Ovary (tissue), 3 donors: ENCODE data around the gene OR51B4.

Experiments used
- POLR2A ChIP-seq: fragments of 450-650 bp; IDR thresholded peaks from one replicate; pipeline ENCODE4 v1.6.1; 2017; ENCODE audit warnings: antibody characterized with exemption, mild to moderate bottlenecking, moderate library complexity
- TF ChIP-seq, protein P1 (sequence below), 3 donors: fragments of 450-650 bp in 2 of 3; fragments of 200-600 bp in 1 of 3; IDR thresholded peaks; one replicate each; pipeline versions ENCODE4 v1.5.1 to v1.8.0; 2016 to 2022; ENCODE audit warnings: antibody characterized with exemption in 3 of 3, mild to moderate bottlenecking in 1 of 3
- donor health status: DM: no; HTN: no; CAD: no.

- TF ChIP-seq, protein P1, sequence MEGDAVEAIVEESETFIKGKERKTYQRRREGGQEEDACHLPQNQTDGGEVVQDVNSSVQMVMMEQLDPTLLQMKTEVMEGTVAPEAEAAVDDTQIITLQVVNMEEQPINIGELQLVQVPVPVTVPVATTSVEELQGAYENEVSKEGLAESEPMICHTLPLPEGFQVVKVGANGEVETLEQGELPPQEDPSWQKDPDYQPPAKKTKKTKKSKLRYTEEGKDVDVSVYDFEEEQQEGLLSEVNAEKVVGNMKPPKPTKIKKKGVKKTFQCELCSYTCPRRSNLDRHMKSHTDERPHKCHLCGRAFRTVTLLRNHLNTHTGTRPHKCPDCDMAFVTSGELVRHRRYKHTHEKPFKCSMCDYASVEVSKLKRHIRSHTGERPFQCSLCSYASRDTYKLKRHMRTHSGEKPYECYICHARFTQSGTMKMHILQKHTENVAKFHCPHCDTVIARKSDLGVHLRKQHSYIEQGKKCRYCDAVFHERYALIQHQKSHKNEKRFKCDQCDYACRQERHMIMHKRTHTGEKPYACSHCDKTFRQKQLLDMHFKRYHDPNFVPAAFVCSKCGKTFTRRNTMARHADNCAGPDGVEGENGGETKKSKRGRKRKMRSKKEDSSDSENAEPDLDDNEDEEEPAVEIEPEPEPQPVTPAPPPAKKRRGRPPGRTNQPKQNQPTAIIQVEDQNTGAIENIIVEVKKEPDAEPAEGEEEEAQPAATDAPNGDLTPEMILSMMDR (IDR thresholded peaks at IDR 0.05), result no peak
- no peak for TF ChIP-seq POLR2A
These were observed 8.7 kb upstream of the OR51B4 start for GRCh38 chr11:5310423-5310822.
